Lower leg skin (tissue), 4 donors: ENCODE data around the gene TRAPPC2L. TPM values are rescaled to one million over a fixed set of nuclear protein-coding genes. Genes with fewer than 3 reads are reported as not detected.

Experiments used
- DNase-seq, 2 donors: peaks; one replicate each; pipeline ENCODE4 v3.0.0-alpha.2; 2019; ENCODE audit warnings: low spot score in 2 of 2
- H3K4me3 ChIP-seq: fragments of 200-600 bp; sonication (generic); 2 replicates; pipeline ENCODE4 v1.5.1; 2017; ENCODE audit warnings: mild to moderate bottlenecking, low read depth; ENCODE audit not compliant: poor library complexity, severe bottlenecking
- POLR2A ChIP-seq, 2 donors: fragments of 450-650 bp; IDR thresholded peaks; one replicate each; pipeline ENCODE4 v1.6.1; 2016 to 2017; ENCODE audit warnings: antibody characterized with exemption in 2 of 2, mild to moderate bottlenecking in 1 of 2, moderate library complexity in 1 of 2
- WGBS, 2 donors: methylation state at CpG; one replicate each; pipeline ENCODE4 v1.1.5; 2018; 5-methylcytosine and 5-hydroxymethylcytosine counted together
- intact Hi-C: fragments of 100-400 bp; cut with DNase I; formaldehyde crosslinking; loops from one replicate; pipeline ENCODE4 v1.15.0; 2023; ENCODE audit warnings: low total_unique reads
- total RNA-seq, 4 donors: library from RNA; depleted of rRNA; stranded (reverse); fragments of >200 nt; gene quantifications; one replicate each; pipeline ENCODE4 v1.1.0, GENCODE V29; 2016
- TF ChIP-seq, protein P1 (sequence below), 3 donors: fragments of 450-650 bp; IDR thresholded peaks; one replicate each; pipeline ENCODE4 v1.5.1; 2016; ENCODE audit warnings: antibody characterized with exemption in 3 of 3, mild to moderate bottlenecking in 3 of 3, moderate library complexity in 2 of 3

The TRAPPC2L gene
- total RNA-seq, 4 donors from 2014 or later, result 29.9 to 43.0 (median 38.6) TPM

DNA sequence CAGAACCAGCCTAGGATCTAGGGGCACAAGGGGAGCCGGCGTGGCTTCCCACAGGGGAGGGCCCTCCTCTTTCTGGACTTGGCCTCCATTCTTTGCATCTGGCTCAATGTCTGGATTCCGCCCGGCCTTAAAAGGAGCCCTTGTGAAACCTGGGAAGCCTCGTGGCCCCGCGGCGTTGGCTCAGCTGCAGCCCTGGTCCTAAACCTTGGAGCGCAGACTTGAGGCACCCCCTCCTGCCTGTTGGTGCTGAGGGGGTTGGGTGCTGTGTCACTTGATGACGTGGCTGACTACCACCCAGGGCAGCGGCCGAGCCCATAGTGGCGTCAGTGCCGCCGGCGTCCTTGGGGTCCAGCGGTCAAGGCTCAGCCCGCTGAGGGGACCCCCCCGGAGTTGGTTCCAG lies 4.4 kb downstream of the TRAPPC2L start:
- no peak for DNase-seq
- intact Hi-C loops, result no loop called here
- H3K4me3 ChIP-seq, result no peak overlapping the region
- no peak for TF ChIP-seq POLR2A (IDR thresholded peaks at IDR 0.05)
- TF ChIP-seq, protein P1, sequence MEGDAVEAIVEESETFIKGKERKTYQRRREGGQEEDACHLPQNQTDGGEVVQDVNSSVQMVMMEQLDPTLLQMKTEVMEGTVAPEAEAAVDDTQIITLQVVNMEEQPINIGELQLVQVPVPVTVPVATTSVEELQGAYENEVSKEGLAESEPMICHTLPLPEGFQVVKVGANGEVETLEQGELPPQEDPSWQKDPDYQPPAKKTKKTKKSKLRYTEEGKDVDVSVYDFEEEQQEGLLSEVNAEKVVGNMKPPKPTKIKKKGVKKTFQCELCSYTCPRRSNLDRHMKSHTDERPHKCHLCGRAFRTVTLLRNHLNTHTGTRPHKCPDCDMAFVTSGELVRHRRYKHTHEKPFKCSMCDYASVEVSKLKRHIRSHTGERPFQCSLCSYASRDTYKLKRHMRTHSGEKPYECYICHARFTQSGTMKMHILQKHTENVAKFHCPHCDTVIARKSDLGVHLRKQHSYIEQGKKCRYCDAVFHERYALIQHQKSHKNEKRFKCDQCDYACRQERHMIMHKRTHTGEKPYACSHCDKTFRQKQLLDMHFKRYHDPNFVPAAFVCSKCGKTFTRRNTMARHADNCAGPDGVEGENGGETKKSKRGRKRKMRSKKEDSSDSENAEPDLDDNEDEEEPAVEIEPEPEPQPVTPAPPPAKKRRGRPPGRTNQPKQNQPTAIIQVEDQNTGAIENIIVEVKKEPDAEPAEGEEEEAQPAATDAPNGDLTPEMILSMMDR (IDR thresholded peaks at IDR 0.05), result no peak
- WGBS, 2 donors, result 98 to 99% methylated on average over 13 to 17 of the region's 19 CpGs

DNA sequence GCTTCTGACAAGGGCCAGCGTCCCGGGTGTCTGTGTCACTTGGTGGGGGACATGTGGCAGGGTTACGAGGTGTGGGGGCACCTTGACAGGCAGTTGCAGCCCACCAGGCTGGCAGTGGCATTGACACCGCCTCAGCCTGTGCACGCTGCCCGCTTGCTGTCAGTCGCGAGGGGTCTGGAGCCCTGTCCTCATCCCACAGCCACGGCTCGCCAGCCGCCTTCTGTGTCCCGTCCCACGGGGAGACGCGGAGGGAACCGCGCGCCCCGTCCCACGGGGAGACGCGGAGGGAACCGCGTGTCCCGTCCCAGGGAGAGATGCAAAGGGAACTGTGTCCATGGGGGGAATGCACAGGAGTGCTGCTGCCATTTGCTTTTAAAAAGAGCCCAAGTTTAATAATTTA lies 6.0 kb downstream of the TRAPPC2L start:
- no peak for TF ChIP-seq POLR2A (IDR thresholded peaks at IDR 0.05)
- TF ChIP-seq, protein P1 (IDR thresholded peaks at IDR 0.05), result no peak
- no peak overlapping the region for H3K4me3 ChIP-seq
- intact Hi-C loops, result no loop called here
- WGBS, 2 donors, result 90 to 92% methylated on average over 25 of the region's 25 CpGs
- no peak for DNase-seq

DNA sequence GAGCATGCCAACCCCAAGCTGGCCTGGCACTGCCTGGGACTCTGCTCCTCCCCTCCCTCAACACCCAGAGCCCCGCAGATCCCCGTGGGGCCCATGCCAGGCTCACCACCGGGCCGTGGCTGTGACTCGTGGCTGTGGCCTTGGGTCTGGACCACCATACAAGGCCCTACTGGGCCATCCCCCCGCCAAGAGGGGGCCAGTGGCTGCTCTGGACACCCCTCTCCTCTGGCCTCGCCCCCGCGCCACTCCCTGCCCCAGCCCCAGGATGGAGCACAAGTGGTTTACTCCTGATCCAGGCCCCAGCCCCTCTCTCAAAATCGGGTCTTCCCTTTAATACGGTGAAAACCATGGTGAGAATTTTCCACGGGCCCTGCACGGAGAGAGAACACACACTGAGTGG lies 6.5 kb downstream of the TRAPPC2L start:
- 79 to 83% methylated on average over 13 of the region's 13 CpGs for WGBS, 2 donors
- DNase-seq, result no peak
- intact Hi-C loops, result no loop called here
- no peak overlapping the region for H3K4me3 ChIP-seq
- no peak for TF ChIP-seq POLR2A (IDR thresholded peaks at IDR 0.05)
- TF ChIP-seq, protein P1 (IDR thresholded peaks at IDR 0.05), result no peak

DNA sequence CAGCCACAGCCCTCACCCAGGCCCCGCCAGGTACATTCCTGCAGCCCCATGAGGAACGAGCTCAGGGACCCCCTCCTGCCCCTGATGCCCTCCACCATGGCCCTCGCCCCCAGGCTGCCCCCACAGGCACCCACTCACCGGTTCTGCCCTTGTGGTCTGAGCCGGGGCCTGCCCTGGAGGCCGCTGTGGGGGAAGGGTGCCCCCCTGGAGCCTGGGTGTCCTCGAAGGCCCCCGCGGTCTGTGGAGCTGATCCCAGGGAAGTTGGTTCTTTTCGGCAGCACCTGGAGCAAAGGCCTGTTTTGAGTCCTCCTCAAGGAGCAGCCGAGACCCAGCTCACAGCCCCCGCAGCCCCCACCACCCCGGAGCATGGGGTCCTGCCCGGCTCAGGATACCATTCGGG lies 7.2 kb downstream of the TRAPPC2L start:
- TF ChIP-seq POLR2A (IDR thresholded peaks at IDR 0.05), result no peak
- TF ChIP-seq, protein P1 (IDR thresholded peaks at IDR 0.05), result no peak
- no peak for DNase-seq
- WGBS, 2 donors, result 73 to 95% methylated on average over 8 to 10 of the region's 15 CpGs
- intact Hi-C loops, result no loop called here
- H3K4me3 ChIP-seq, result no peak overlapping the region

DNA sequence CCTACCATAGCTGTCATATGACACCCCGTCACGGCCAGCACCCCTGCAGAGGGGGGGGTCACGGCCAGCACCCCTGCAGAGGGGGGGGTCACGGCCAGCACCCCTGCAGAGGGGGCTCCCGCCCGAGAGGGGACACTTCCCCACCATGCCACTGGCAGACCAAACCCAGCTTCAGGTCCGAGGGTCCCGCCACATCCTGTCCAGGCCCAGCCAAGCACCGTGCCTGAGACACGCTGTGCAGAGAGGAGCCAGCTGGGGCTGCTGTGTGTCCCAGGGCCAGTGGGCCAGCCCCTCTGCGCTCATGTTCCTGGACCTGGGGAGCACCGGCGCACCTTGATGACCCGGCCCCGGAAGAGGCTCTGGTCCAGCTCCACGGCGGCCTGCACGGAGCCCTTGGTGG lies 7.6 kb downstream of the TRAPPC2L start:
- 85 to 100% methylated on average over 4 to 7 of the region's 18 CpGs for WGBS, 2 donors
- TF ChIP-seq, protein P1 (IDR thresholded peaks at IDR 0.05), result no peak
- no peak for TF ChIP-seq POLR2A (IDR thresholded peaks at IDR 0.05)
- intact Hi-C loops, result no loop called here
- H3K4me3 ChIP-seq, result no peak overlapping the region
- no peak for DNase-seq

DNA sequence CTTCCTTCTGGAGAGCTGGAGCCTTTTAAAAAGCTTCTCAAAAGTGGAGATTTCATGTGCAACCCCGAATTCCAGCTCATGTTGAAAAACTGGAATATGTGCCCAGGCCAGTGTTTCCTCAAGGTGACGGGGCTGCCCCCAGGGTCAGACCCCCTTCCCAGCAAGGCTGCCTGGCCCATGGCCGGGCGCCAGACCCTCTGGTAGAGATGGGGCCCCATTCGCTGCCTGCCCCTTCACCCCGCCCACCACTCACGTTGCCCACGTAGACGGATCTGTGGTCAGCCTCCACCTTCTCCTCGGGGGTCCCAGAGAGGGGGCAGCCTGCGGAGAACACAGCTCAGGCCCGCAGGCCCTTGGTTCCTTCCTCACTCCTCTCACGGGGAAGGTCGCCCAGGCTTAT lies 8.4 kb downstream of the TRAPPC2L start:
- intact Hi-C loops, result no loop called here
- no peak overlapping the region for H3K4me3 ChIP-seq
- TF ChIP-seq POLR2A (IDR thresholded peaks at IDR 0.05), result no peak
- TF ChIP-seq, protein P1 (IDR thresholded peaks at IDR 0.05), result no peak
- WGBS, 2 donors, result 74 to 78% methylated on average over 7 to 13 of the region's 14 CpGs
- DNase-seq, result no peak
